HFFc6 (cell line): ENCODE data around the gene KDM2B. TPM values are rescaled to one million over a fixed set of nuclear protein-coding genes. Genes with fewer than 3 reads are reported as not detected.

Experiments used
- DNase-seq: peaks from one replicate; pipeline ENCODE4 v3.0.0-alpha.2; 2018
- H3K27ac Mint-ChIP-seq: 2 replicates; pipeline ENCODE4 v1.8.0; 2020; ENCODE audit warnings: mild to moderate bottlenecking, mixed read lengths
- H3K27me3 Mint-ChIP-seq: 2 replicates; pipeline ENCODE4 v1.8.0; 2021; ENCODE audit warnings: mild to moderate bottlenecking, moderate library complexity, mixed read lengths; ENCODE audit not compliant: insufficient read depth
- H3K36me3 Mint-ChIP-seq: 2 replicates; pipeline ENCODE4 v1.8.0; 2021; ENCODE audit warnings: low read depth, mixed read lengths
- H3K4me1 Mint-ChIP-seq: 2 replicates; pipeline ENCODE4 v1.8.0; 2020; ENCODE audit warnings: low read depth, mixed read lengths
- H3K4me3 Mint-ChIP-seq: 2 replicates; pipeline ENCODE4 v1.8.0; 2020; ENCODE audit warnings: mild to moderate bottlenecking, moderate library complexity, mixed read lengths
- H3K9me3 Mint-ChIP-seq: 2 replicates; pipeline ENCODE4 v1.8.0; 2020; ENCODE audit warnings: mild to moderate bottlenecking, mixed read lengths
- total RNA-seq, 6 experiments: library from RNA; stranded (reverse); fragmentation: NEBNext Ultra II Directional; extraction: Animal tissue kit (Norgen Biotek cat#: 25700); gene quantifications; 2 replicates in 1 of 6; 3 replicates in 5 of 6; pipeline ENCODE4 v1.2.3, GENCODE V29; 2021
- TF ChIP-seq, protein P1 (sequence below): fragments of 200-600 bp; sonication (generic); IDR thresholded peaks from 2 replicates; pipeline ENCODE4 v1.5.0; 2021; ENCODE audit warnings: antibody characterized with exemption, mild to moderate bottlenecking

The KDM2B gene
- total RNA-seq, 6 experiments from 2014 or later, result 15.4 to 24.0 (median 21.5) TPM

DNA sequence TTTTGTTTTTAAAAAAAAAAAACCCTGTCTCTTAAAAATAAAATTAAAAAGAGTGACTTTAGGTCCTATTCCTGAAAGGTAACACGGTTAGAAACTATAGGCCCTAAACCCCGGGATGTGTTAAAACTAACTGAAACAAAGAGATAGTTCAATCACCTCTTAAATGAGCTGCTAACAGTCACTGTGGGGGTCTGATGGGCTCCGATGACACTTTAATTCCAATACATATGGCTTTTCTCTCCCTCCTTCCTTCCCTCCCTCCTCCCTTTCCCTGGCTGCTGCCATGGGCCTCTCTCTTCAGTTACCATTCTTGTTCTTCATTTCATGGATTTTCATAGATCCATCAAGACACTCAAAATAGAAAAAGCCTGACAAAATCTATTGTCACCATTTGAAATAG is 104.3 kb downstream of the KDM2B start:
- Mint-ChIP-seq H3K4me1 (peaks cover under 1% of the 10 kb centered on the region; the same call in 1 of the 2 replicates), H3K9me3 (no peaks in the 10 kb centered on the region), H3K36me3 (peaks cover 4% of the 10 kb centered on the region; the same call in 1 of the 2 replicates), H3K27me3 (peaks cover 2% of the 10 kb centered on the region; the same call in 1 of the 2 replicates), H3K4me3 (no peak overlapping the region), H3K27ac (no peak overlapping the region)
- TF ChIP-seq, protein P1, sequence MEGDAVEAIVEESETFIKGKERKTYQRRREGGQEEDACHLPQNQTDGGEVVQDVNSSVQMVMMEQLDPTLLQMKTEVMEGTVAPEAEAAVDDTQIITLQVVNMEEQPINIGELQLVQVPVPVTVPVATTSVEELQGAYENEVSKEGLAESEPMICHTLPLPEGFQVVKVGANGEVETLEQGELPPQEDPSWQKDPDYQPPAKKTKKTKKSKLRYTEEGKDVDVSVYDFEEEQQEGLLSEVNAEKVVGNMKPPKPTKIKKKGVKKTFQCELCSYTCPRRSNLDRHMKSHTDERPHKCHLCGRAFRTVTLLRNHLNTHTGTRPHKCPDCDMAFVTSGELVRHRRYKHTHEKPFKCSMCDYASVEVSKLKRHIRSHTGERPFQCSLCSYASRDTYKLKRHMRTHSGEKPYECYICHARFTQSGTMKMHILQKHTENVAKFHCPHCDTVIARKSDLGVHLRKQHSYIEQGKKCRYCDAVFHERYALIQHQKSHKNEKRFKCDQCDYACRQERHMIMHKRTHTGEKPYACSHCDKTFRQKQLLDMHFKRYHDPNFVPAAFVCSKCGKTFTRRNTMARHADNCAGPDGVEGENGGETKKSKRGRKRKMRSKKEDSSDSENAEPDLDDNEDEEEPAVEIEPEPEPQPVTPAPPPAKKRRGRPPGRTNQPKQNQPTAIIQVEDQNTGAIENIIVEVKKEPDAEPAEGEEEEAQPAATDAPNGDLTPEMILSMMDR, result no peak
- DNase-seq, result no peak

GRCh38 chr12:121475279-121475678 is 105.5 kb downstream of the KDM2B start:
- no peak for DNase-seq
- Mint-ChIP-seq H3K27ac (no peak overlapping the region), H3K27me3 (peaks cover 2% of the 10 kb centered on the region; the same call in 1 of the 2 replicates), H3K36me3 (peaks cover 4% of the 10 kb centered on the region; the same call in 1 of the 2 replicates), H3K4me1 (peaks cover 6% of the 10 kb centered on the region; the same call in 1 of the 2 replicates), H3K9me3 (no peaks in the 10 kb centered on the region), H3K4me3 (no peak overlapping the region)
- TF ChIP-seq, protein P1, result no peak

- TF ChIP-seq, protein P1, result no peak
- Mint-ChIP-seq H3K27ac (no peak overlapping the region), H3K4me1 (peaks cover 6% of the 10 kb centered on the region; the same call in 1 of the 2 replicates), H3K9me3 (no peaks in the 10 kb centered on the region), H3K36me3 (no peaks in the 10 kb centered on the region), H3K27me3 (no peaks in the 10 kb centered on the region), H3K4me3 (no peak overlapping the region)
- DNase-seq, result no peak
Observed at GRCh38 chr12:121472150-121472905, 108.5 kb downstream of the KDM2B start.

GRCh38 chr12:121470751-121471150 is 110.1 kb downstream of the KDM2B start:
- Mint-ChIP-seq H3K36me3 (no peaks in the 10 kb centered on the region), H3K4me3 (no peak overlapping the region), H3K27me3 (no peaks in the 10 kb centered on the region; the same call in 1 of the 2 replicates), H3K9me3 (no peaks in the 10 kb centered on the region), H3K27ac (no peak overlapping the region), H3K4me1 (peaks cover 12% of the 10 kb centered on the region)
- TF ChIP-seq, protein P1, result no peak
- DNase-seq, result no peak

- no peaks in the 10 kb centered on the region for H3K9me3 Mint-ChIP-seq
- H3K36me3 Mint-ChIP-seq, result no peaks in the 10 kb centered on the region
- no peak overlapping the region for H3K4me3 Mint-ChIP-seq
- no peak overlapping the region for H3K27ac Mint-ChIP-seq
- peaks cover 1% of the 10 kb centered on the region for H3K27me3 Mint-ChIP-seq
- H3K4me1 Mint-ChIP-seq, result peaks cover 21% of the 10 kb centered on the region
- DNase-seq, result no peak
- TF ChIP-seq, protein P1, result no peak
Observed at GRCh38 chr12:121468499-121468801, 112.4 kb downstream of the KDM2B start.
